Measurements from ENCODE around the gene MFGE8.

The MFGE8 gene

GRCh38 chr15:88902846-88903245 lies 10.3 kb downstream of the MFGE8 start:
- TF ChIP-seq Cebpa-rat (IDR thresholded peaks at IDR 0.05): no peak
- no peak overlapping the region for H3K4me2 ChIP-seq
- peaks cover 0 to 49% (median 4%) of the 10 kb centered on the region in 11 experiments; a peak in 9 of 22 replicates for H4K20me1 ChIP-seq
- H3K4me3 ChIP-seq: no peak overlapping the region
- no peaks in the 10 kb centered on the region for H3K27me3 ChIP-seq
- H3K9ac ChIP-seq: no peak overlapping the region
- H3K27ac ChIP-seq: no peak overlapping the region
- peaks cover 3 to 81% (median 57%) of the 10 kb centered on the region in 11 experiments; a peak in 19 of 22 replicates for H3K36me3 ChIP-seq
- H3K4me1 ChIP-seq: peaks cover 0 to 7% (median 3%) of the 10 kb centered on the region in 10 experiments; a peak in 18 of 20 replicates
- H3K9me3 ChIP-seq (replicated peaks in 1 of 11): no peaks in the 10 kb centered on the region

DNA sequence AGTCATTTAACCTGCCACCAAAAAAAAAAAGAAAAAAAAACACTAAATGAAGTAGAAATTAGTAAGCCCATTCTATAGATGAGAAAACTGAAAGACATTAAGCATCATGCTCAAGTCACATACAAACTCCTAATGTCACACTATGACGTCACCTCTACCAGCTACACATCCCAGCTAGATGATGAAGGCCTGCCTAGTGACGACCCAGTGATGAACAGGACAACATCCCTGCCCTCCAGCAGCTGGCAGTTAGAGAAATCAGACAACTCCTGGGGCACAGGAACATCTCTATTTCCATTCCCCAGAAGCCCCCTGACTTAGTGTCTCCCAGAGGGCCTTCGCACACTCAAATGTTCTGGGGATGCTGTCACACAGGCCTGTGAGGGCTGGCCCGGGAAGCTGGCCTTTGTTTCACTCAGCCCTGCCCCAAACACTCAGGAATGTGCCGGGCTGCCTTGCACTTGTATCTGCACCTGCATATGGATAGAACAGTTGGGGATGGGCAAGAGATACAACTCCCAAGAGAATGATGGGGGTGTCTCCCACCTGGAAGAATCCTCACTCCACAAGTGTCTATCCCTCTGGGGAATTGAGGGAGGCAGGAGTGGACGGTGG lies 10.9 kb downstream of the MFGE8 start:
- Histone ChIP-seq H4K20me1 (peaks cover 0 to 47% (median 4%) of the 10 kb centered on the region in 11 experiments; a peak in 9 of 22 replicates), H3K9ac (no peak overlapping the region), H3K4me1 (peaks cover 3 to 11% (median 7%) of the 10 kb centered on the region in 10 experiments; a peak in 19 of 20 replicates), H3K4me2 (no peak overlapping the region), H3K27me3 (no peaks in the 10 kb centered on the region), H3K9me3 (replicated peaks in 1 of 11) (no peaks in the 10 kb centered on the region), H3K36me3 (peaks cover 3 to 75% (median 53%) of the 10 kb centered on the region in 11 experiments; a peak in 19 of 22 replicates), H3K4me3 (no peak overlapping the region), H3K27ac (no peak overlapping the region)
- TF ChIP-seq Cebpa-rat (IDR thresholded peaks at IDR 0.05): no peak

DNA sequence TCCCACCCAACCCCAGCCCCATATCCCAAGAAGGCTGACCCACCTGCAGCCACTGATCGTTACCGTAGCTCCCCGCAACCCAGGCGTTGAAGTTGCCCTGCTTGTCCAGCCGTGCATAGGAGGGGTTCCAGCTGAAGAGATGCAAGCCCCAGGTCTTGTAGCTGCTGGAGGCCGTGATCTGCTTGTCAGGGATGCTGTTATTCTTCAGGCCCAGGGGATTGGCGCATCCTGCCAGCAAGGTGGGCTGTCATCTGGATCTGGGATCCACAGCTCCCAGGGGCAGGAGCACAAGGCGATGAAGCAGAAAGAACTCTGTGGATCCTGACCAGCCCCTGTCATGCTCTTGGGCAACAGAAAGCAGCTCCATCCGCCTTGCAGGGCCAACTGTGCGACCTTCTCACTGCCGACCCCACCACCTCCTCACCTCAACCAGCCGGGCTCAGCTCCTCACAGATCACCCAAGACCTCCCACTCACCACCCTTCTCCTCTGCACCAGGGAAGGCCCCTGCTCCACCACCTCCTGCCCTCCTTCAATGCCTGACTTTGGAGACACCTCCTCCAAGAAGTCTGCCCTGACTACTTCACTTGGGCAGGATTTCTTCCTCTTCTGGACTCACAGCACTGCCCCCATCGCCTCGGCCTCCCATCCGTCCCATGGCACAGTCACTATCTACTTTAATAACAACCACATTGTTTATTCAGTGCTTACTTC lies 11.5 kb downstream of the MFGE8 start:
- no peak overlapping the region for H3K4me3 ChIP-seq
- H3K4me2 ChIP-seq: no peak overlapping the region
- no peak for TF ChIP-seq Cebpa-rat (IDR thresholded peaks at IDR 0.05)
- H3K9ac ChIP-seq: no peak overlapping the region
- peaks cover under 1 to 5% (median 4%) of the 10 kb centered on the region in 11 experiments; a peak in 19 of 22 replicates for H3K27me3 ChIP-seq
- no peaks in the 10 kb centered on the region for H3K9me3 ChIP-seq (replicated peaks in 1 of 11)
- no peak overlapping the region for H3K27ac ChIP-seq
- peaks cover 10 to 17% (median 14%) of the 10 kb centered on the region in 10 experiments for H3K4me1 ChIP-seq
- peaks cover 0 to 46% (median 8%) of the 10 kb centered on the region in 11 experiments; a peak in 12 of 22 replicates for H4K20me1 ChIP-seq
- peaks cover 3 to 69% (median 46%) of the 10 kb centered on the region in 11 experiments; a peak in 19 of 22 replicates for H3K36me3 ChIP-seq

- H3K9ac ChIP-seq: no peak overlapping the region
- H3K36me3 ChIP-seq: peaks cover 3 to 62% (median 39%) of the 10 kb centered on the region in 11 experiments; a peak in 18 of 22 replicates
- no peak overlapping the region for H3K4me3 ChIP-seq
- peaks cover 12 to 20% (median 17%) of the 10 kb centered on the region in 10 experiments for H3K4me1 ChIP-seq
- H3K9me3 ChIP-seq (replicated peaks in 1 of 11): no peaks in the 10 kb centered on the region
- H3K27ac ChIP-seq: no peak overlapping the region
- no peak for TF ChIP-seq Cebpa-rat (IDR thresholded peaks at IDR 0.05)
- H3K4me2 ChIP-seq: no peak overlapping the region
- H4K20me1 ChIP-seq: peaks cover 0 to 49% (median 11%) of the 10 kb centered on the region in 11 experiments; a peak in 12 of 22 replicates
- peaks cover 8 to 12% (median 11%) of the 10 kb centered on the region in 11 experiments for H3K27me3 ChIP-seq
These were observed 12.2 kb downstream of the MFGE8 start for GRCh38 chr15:88900982-88901418.

DNA sequence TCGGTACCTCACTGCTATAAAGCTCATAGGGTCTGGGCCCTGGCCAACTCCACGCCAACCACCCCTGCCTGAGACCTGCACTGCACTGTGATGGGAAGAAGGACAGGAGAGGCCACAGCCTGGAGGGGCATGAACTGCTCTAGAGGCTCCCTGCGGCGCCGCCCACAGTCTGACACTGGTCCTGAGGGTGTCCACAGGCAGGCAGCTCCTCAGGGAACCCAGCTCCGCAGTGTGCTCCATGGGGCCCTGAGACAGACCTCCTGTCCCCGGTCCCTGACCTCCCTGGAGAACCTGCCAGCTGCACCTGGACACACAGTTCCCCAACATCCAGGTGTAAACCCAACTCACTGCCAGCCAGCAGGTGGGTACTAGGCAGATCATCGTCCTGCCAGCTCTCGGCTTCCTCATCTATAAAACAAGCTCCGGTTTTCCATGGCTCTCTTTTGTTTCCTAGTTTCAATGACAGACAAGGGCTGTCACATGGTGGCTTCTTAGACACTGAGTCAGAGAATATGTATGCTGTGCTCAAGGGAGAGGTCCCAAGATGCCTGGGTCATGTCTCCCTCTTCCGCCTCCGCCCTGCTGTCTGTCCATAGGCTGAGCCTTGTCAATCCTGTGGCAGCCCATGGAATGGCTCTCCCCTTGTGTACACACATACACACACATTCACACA lies 12.7 kb downstream of the MFGE8 start:
- Histone ChIP-seq H4K20me1 (peaks cover 0 to 46% (median 16%) of the 10 kb centered on the region in 11 experiments; a peak in 14 of 22 replicates), H3K36me3 (peaks cover 3 to 57% (median 34%) of the 10 kb centered on the region in 11 experiments; a peak in 18 of 22 replicates), H3K27ac (no peak overlapping the region), H3K9me3 (replicated peaks in 1 of 11) (no peaks in the 10 kb centered on the region), H3K27me3 (peaks cover 13 to 18% (median 16%) of the 10 kb centered on the region in 11 experiments), H3K4me3 (no peak overlapping the region), H3K4me1 (peaks cover 14 to 23% (median 20%) of the 10 kb centered on the region in 10 experiments), H3K9ac (no peak overlapping the region), H3K4me2 (no peak overlapping the region)
- no peak for TF ChIP-seq Cebpa-rat (IDR thresholded peaks at IDR 0.05)

DNA sequence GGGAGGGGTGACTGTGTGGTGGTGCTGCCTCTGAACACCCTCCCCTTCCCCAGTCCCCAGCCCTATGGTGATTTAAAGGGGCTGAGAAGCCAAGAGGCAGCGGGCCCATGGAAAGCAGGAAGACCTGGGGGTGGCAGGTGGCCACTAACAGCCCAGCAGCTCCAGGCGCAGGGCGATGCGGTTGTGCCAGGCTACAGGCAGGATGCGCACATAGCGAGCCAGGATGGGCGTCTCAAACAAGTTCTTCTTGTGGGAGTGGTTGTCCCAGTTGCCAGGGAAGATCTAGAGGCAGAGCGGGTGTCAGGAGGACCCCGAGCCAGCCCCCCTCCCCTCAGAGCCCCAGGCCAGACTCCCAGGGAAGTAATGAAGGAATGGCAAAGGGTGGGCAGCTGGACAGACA lies 13.9 kb downstream of the MFGE8 start:
- Histone ChIP-seq H3K9ac (no peak overlapping the region), H3K9me3 (replicated peaks in 1 of 11) (no peaks in the 10 kb centered on the region), H3K4me3 (no peak overlapping the region), H3K27me3 (peaks cover 25 to 30% (median 28%) of the 10 kb centered on the region in 11 experiments), H4K20me1 (peaks cover 0 to 44% (median 27%) of the 10 kb centered on the region in 11 experiments; a peak in 14 of 22 replicates), H3K4me2 (no peak overlapping the region), H3K36me3 (peaks cover 3 to 51% (median 29%) of the 10 kb centered on the region in 11 experiments; a peak in 18 of 22 replicates), H3K4me1 (peaks cover 22 to 34% (median 30%) of the 10 kb centered on the region in 10 experiments), H3K27ac (no peak overlapping the region)
- no peak for TF ChIP-seq Cebpa-rat (IDR thresholded peaks at IDR 0.05)

DNA sequence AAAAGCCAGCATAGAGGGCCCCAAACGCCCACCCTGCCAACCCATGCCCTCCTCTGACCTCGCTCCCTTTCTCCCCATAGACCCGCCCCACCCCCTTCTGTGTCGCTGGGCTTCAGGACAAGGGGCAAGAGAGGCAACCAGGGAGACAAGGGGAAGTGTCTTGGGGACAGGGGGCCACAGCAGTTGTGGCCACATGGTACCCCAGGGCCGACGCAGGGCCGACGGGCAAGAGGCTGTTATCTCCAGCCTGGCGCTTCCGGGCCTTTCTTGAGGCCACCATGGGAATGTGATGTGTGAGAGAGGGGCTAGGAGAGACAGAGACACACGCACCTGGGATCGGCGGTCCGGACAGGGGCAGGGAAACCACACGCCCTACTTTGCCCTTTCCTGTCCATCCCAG lies 14.4 kb downstream of the MFGE8 start:
- no peak for TF ChIP-seq Cebpa-rat (IDR thresholded peaks at IDR 0.05)
- peaks cover 3 to 45% (median 27%) of the 10 kb centered on the region in 11 experiments; a peak in 18 of 22 replicates for H3K36me3 ChIP-seq
- H3K4me3 ChIP-seq: no peak overlapping the region
- H3K9me3 ChIP-seq (replicated peaks in 1 of 11): no peaks in the 10 kb centered on the region
- H4K20me1 ChIP-seq: peaks cover 0 to 41% (median 28%) of the 10 kb centered on the region in 11 experiments; a peak in 14 of 22 replicates
- peaks cover 30 to 35% (median 33%) of the 10 kb centered on the region in 11 experiments for H3K27me3 ChIP-seq
- no peak overlapping the region for H3K27ac ChIP-seq
- no peak overlapping the region for H3K9ac ChIP-seq
- no peak overlapping the region for H3K4me2 ChIP-seq
- H3K4me1 ChIP-seq: peaks cover 22 to 36% (median 30%) of the 10 kb centered on the region in 10 experiments

GRCh38 chr15:88897456-88898194 lies 15.6 kb downstream of the MFGE8 start:
- Histone ChIP-seq H3K27ac (no peak overlapping the region), H3K4me3 (no peak overlapping the region), H3K4me2 (peak overlapping the region; percentile 67 to 87 (median 79)), H3K9ac (no peak overlapping the region), H3K4me1 (peaks cover 22 to 36% (median 30%) of the 10 kb centered on the region in 10 experiments), H3K9me3 (replicated peaks in 1 of 11) (no peaks in the 10 kb centered on the region), H3K36me3 (peaks cover 2 to 34% (median 20%) of the 10 kb centered on the region in 11 experiments; a peak in 16 of 22 replicates), H3K27me3 (peaks cover 38 to 46% (median 42%) of the 10 kb centered on the region in 11 experiments), H4K20me1 (peaks cover 0 to 37% (median 28%) of the 10 kb centered on the region in 11 experiments; a peak in 14 of 22 replicates)
- no peak for TF ChIP-seq Cebpa-rat (IDR thresholded peaks at IDR 0.05)

Measured in BLaER1 treated with 17β-estradiol and CSF1 and Interleukin-3, amounts not matched to agents 10 nM and 100 nM (cell line).